Measurements from ENCODE around the gene COLEC11. TPM values are rescaled to one million over a fixed set of nuclear protein-coding genes. Genes with fewer than 3 reads are reported as not detected.

The COLEC11 gene
- total RNA-seq, 3 donors from 2014 or later (not counting 1 experiment from before 2014, with no cell fraction given) = 0.61 TPM; not detected in 2

- H3K36me3 Mint-ChIP-seq = no peaks in the 10 kb centered on the region
- H3K4me3 Mint-ChIP-seq = no peak overlapping the region
- H3K4me3 ChIP-seq (ENCODE audit: low read length) = no peak overlapping the region
- H3K9me3 ChIP-seq (ENCODE audit: control insufficient read depth, insufficient read depth, low read length) = no peaks in the 10 kb centered on the region
- no peak overlapping the region for H3K27ac ChIP-seq (ENCODE audit: low read length)
- no peaks in the 10 kb centered on the region for H3K4me1 Mint-ChIP-seq
- 83% methylated on average over 12 of the region's 12 CpGs for WGBS (ENCODE audit: insufficient coverage)
- intact Hi-C loops (cut with micrococcal nuclease) = no loop called here
- no peaks in the 10 kb centered on the region for H3K4me1 ChIP-seq (ENCODE audit: control insufficient read depth, insufficient read depth, low read length)
- H3K27me3 Mint-ChIP-seq (ENCODE audit: low read depth in 2 of 2) = peaks cover 0 to 5% of the 10 kb centered on the region in 2 donors
- no peaks in the 10 kb centered on the region for H3K9me3 Mint-ChIP-seq
- H3K27me3 ChIP-seq (ENCODE audit: control insufficient read depth, insufficient read depth, low read length) = no peaks in the 10 kb centered on the region
- ATAC-seq (no peak), DNase-seq (no peak)
- H3K27ac Mint-ChIP-seq = no peak overlapping the region
- no peaks in the 10 kb centered on the region for H3K36me3 ChIP-seq (ENCODE audit: control insufficient read depth, insufficient read depth, low read length)
- TF ChIP-seq CTCF (IDR thresholded peaks at IDR 0.05) = no peak
These were observed 31.4 kb downstream of the COLEC11 start for GRCh38 chr2:3626118-3626811.

GRCh38 chr2:3626812-3627499 lies 32.0 kb downstream of the COLEC11 start:
- no peaks in the 10 kb centered on the region for H3K36me3 Mint-ChIP-seq
- Histone ChIP-seq H3K4me3 (ENCODE audit: low read length) (no peak overlapping the region), H3K9me3 (ENCODE audit: control insufficient read depth, insufficient read depth, low read length) (no peaks in the 10 kb centered on the region), H3K27ac (ENCODE audit: low read length) (no peak overlapping the region), H3K36me3 (ENCODE audit: control insufficient read depth, insufficient read depth, low read length) (no peaks in the 10 kb centered on the region), H3K27me3 (ENCODE audit: control insufficient read depth, insufficient read depth, low read length) (no peaks in the 10 kb centered on the region), H3K4me1 (ENCODE audit: control insufficient read depth, insufficient read depth, low read length) (no peaks in the 10 kb centered on the region)
- no peaks in the 10 kb centered on the region for H3K9me3 Mint-ChIP-seq
- H3K27me3 Mint-ChIP-seq (ENCODE audit: low read depth in 2 of 2) = peaks cover 0 to 5% of the 10 kb centered on the region in 2 donors
- no peaks in the 10 kb centered on the region for H3K4me1 Mint-ChIP-seq
- ATAC-seq (no peak), DNase-seq (no peak)
- intact Hi-C loops (cut with micrococcal nuclease) = no loop called here
- no peak overlapping the region for H3K4me3 Mint-ChIP-seq
- no peak for TF ChIP-seq CTCF (IDR thresholded peaks at IDR 0.05)
- H3K27ac Mint-ChIP-seq = no peak overlapping the region
- WGBS (ENCODE audit: insufficient coverage) = 94% methylated on average over 25 of the region's 25 CpGs

- intact Hi-C loops (cut with micrococcal nuclease) = no loop called here
- no peak for TF ChIP-seq CTCF (IDR thresholded peaks at IDR 0.05)
- no peaks in the 10 kb centered on the region for H3K27me3 ChIP-seq (ENCODE audit: control insufficient read depth, insufficient read depth, low read length)
- H3K4me1 ChIP-seq (ENCODE audit: control insufficient read depth, insufficient read depth, low read length) = no peaks in the 10 kb centered on the region
- Mint-ChIP-seq H3K4me3 (no peak overlapping the region), H3K9me3 (no peaks in the 10 kb centered on the region), H3K4me1 (no peaks in the 10 kb centered on the region), H3K36me3 (no peaks in the 10 kb centered on the region), H3K27me3 (ENCODE audit: low read depth in 2 of 2) (peaks cover 0 to 5% of the 10 kb centered on the region in 2 donors), H3K27ac (no peak overlapping the region)
- no peak overlapping the region for H3K27ac ChIP-seq (ENCODE audit: low read length)
- H3K9me3 ChIP-seq (ENCODE audit: control insufficient read depth, insufficient read depth, low read length) = no peaks in the 10 kb centered on the region
- H3K4me3 ChIP-seq (ENCODE audit: low read length) = no peak overlapping the region
- no peak for DNase-seq
- ATAC-seq = no peak
- WGBS (ENCODE audit: insufficient coverage) = 93% methylated on average over 21 of the region's 21 CpGs
- H3K36me3 ChIP-seq (ENCODE audit: control insufficient read depth, insufficient read depth, low read length) = no peaks in the 10 kb centered on the region
These were observed 32.7 kb downstream of the COLEC11 start for GRCh38 chr2:3627500-3628100.

All from natural killer cell (primary cell).